GDM1 (cell line): ENCODE measurements around the gene SH3BP2.
A peak's percentile ranks its signal among the peaks of the same experiment; 100 is the strongest.

ENCODE experiments used
- DNase-seq: peaks from one replicate; lab custom pipeline; 2025; lab: John Stamatoyannopoulos, UW

The SH3BP2 gene

DNA sequence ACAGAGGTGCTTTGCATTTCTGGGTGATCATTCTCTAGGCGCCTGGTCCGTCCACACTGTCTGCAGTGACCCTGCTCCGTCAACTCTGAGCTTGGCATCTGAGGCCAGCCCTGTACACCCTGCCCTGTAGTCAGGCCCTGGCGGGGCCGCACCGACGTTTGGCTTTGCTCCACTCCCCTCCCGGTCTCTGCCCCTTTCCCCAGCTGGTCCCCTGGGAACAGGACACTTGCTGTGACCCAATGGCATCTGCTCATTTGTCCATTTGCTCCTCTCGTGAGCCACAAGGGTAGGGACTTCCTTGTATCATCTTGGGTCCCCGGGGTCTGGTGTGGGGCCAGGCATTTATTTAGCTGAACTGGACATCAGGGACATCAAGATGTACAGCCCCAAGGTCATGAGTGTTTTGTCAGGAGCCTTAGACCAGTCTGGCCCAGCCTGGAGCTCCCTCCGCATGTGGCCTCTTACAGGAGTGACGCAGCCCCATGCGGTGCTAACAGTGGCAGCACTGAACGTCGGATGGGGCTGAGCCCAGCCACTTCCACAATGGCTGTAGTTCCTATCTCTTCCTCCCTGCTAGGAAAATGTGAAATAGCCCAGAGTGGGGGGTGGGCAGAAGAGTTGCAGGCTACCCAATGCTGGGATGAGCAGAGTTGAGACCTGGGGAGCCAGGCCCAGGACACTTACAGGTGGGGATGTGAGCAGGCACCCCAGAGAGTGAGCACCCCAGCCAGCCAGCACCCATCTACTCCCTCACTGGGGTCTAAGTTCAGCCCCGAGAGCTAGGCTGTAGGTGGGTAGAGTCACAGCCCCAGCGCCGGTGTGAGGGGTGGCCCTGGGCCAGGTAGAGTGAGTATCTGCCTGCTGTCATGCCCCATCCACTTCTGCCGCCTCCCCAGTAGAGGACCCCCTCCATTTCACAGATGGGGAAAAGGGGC lies 2.0 kb upstream of the SH3BP2 start:
- DNase-seq, result no peak

DNA sequence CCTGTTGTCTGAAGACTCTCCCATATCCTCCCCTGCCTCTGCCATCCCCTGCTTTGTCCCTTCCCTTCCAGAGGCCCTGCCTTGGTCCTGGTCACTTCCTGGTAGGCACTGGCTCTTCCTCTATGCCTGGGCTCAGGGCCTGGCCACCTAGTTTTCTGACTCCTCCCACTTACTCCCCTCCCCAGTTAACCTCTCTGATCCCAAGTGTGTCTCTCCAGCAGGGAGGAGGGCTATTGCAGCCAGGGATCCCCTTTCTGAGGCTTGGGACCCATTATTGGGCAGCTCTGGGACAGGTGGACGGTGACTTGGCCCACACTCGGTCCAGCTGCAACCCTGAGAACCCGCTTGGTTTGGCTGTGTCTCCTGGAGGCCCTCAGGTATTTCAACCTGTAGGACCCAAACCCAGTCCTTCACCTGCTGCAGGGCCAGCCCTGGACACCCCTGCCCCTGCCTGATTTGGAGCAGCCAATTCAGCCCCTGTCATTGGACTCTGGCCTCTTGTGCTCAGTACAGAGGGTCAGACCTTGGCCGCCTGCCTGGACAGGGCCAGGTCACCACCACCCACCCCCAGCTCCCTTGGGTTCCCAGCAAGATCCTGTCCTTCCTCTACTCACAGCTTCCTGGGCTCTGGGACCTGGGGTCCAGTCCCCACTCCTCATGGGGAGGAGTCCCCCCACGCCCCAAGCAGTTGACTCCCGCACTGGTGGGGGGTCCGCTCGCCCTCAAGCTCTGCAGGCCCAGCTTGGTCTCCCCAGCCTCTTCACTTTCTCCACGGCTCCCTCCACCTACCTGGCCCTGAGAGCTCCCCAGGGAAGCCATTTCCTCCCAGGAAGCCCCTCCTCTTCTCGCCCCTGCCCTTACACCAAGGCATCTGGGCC lies 1.1 kb upstream of the SH3BP2 start:
- DNase-seq, result no peak

DNA sequence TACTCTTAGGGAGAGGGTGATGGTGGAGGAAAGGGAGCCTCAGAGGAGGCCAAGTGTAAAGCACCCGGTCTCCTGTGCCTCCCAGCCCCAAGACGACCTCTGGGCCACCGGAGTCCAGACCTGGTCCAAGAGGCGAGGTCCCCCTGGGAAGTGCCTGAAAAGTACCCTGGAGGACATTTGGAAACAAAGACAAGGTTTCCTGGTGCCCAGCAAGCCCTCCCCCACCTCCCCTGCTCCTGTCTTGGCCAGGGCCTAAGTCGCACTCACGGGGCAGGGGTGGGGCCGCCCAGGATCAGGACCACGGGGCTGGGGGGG lies 532 bp upstream of the SH3BP2 start:
- no peak for DNase-seq

DNA sequence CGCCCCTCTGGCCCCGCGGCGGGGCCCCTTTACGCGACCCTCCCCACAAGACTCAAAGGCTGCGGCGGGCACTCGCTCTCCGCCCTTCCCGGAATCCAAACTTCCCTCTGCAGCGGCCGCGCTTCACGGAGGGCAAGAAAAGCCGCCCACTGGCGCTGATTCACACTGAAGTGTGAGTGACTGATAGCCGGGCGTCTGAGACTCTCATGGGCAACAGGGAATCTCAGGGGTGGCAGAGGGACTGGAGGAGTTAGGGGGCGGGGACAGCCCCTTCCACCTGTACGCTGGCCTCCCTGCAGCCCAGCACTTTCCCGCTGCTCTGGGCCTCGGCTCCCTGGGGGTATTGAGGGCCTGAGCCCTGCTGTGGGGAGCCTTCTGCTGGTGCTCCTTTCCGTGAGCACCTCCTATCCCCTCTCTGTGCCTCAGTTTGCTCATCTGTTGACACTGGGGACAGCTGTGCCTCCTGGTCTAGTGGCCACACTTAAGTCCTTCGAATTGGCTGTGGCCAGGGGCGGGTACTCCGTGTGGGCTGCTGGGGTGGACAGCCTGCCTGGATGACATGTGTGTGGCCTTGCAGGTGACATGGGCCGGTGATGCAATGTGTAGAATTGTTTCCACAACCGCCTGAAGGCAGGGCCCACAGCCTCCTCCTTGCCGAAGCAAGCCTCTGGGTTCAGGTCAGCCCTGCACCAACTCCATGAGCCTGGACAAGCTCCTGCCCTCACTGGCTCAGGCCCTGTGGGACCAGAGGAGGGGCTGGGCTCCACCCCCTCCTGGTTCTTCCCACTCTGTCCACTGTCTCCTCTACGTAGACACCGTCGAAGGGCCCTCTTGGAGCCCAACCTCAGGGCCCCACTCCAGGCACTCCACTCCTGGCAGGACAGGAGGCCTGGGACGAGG lies 951 bp downstream of the SH3BP2 start:
- DNase-seq, result peak; percentile 25

DNA sequence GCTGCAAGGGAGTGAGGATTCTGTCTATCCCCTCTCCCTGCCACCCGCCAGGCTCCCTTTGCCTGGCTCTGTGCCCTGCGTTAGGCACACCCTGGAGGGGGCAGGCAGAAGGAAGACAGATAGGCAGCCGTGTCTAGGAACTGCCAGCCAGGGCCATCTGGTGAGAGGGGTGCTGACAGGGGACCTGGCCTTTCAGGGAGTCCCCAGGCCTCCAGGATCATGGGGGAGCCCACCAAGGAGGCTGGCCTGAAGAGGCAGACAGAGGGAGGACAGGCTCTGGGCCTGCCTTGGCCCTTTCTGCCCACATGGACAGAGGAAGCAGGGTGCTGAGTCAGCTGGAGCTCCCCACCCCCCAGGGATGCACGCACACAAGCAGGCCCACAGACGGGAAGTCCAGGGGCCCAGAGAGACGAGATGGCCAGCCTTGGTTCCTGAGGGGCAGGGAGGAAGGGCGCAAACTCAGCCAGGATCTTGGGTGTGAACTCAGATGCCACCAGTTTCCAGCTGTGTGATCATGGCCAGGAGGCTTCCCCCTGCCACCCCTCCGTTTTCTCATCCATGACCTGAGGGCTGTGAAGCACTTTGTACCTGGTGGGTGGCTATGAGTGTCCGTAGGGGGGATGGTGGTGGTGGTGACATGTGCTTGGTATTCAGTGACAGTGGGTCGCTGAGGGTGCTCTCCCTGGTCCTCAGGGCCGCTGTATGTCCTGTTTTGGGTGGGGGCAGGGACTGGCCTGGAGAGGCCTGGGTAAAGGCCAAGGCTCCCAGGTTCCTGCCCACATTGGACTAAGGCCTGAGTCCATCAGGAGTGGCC lies 1.8 kb downstream of the SH3BP2 start:
- DNase-seq, result no peak

DNA sequence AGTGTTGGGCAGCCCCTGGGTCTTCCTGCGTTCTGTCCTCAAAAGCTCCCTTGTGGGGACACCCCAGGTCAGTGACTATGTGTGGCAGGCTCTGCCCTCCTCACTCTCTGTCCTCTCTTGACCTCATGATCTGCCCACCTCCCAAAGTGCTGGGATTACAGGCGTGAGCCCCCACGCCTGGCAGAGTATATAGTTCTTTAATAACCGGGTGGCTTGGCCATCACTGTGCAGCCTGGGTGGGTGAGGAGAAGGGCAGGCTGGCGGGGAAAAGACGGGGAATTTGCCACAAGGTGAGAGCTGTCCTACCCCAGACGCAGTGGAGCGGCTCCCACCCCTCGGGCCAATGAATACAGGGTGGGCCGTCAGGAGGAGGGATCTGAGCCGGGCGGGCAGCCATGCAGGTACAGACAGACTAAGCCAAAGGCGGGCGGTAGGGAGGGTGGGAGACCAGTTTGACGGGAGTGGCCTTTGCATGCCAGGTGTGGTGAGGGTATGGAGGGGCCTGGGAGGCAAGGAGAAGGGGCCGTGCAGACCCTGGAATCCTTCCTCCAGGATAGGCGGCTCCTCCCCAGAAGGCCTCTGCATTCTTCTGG lies 2.5 kb downstream of the SH3BP2 start:
- no peak for DNase-seq

DNA sequence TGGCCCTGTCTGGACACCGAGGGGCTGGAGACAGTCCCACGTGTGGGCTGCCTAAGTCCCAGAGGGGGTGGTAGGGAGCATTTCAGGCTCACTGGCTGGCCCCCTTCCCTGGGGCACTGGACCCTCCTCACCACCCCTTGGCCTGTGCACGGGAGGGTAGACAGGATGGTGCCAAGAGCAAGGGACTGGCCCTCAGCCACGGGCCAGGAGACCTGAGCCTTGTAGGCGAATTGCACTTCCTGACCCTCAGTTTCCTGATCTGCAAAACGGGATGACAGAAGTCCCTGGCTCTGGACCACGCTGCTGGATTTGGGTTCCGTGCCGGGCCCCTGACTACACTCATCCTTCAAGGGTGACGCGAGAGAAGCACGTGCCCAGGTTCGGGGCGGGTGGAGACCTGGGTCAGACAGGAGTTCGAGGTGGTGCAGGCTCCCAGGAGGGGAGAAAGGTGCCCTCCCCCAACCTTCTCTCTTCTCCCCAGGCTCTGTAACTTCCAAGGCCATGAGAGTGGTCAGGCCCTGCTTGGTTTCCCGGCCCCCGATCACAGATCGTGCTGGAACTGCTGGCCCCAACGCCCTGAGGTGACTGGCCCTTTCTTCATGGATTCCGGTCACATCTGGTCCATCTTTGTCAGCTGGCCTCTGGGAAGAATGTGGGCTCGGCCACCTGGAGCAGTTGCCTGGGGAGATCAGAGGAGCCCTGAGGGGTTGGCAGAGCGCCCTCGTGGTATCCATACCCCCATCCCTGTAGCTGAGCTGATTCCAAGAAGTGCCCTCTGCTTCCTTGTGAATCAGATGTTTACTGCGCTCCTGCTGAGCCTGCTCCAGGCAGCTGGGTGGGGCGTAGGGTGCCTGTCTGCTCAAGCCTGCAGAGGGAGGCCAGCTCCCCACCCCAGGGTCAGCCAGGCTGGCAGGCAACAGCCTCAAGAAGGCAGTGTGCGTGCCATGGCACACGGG lies 3.3 kb downstream of the SH3BP2 start:
- DNase-seq, result no peak

DNA sequence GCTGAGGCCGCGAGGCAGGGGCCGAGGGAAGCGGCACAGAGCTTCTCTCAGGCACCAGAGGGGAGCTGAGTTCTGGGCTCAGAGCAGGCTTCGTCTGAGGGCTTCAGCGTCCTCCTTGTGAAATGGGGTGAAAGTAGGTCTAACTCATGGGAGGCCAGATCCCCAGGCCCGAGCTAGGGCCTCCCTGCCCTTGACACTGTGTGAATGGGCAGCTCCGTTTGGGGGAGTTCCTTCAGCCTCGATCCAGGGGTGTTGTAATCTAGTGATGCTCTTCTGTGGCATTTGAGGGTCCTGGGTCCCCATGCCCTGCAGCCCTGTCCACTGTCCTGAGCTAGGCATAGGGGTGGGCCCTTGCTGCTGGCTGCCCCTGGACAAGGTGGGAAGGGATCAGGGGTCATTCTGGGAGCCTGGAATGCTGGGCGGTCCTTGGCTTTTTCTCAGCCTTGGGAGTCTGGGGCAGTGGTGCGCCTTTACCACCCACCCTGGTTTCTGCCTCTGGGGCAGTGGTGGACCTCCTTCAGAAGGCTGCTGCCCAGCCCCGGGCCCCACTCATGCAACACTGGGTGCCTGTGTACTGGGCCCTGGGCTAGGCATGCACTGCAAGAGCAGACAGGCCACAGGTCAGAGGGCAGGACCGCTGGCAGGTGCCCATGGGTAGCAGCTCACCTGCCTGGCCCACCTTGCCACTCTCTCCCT lies 4.1 kb downstream of the SH3BP2 start:
- no peak for DNase-seq

DNA sequence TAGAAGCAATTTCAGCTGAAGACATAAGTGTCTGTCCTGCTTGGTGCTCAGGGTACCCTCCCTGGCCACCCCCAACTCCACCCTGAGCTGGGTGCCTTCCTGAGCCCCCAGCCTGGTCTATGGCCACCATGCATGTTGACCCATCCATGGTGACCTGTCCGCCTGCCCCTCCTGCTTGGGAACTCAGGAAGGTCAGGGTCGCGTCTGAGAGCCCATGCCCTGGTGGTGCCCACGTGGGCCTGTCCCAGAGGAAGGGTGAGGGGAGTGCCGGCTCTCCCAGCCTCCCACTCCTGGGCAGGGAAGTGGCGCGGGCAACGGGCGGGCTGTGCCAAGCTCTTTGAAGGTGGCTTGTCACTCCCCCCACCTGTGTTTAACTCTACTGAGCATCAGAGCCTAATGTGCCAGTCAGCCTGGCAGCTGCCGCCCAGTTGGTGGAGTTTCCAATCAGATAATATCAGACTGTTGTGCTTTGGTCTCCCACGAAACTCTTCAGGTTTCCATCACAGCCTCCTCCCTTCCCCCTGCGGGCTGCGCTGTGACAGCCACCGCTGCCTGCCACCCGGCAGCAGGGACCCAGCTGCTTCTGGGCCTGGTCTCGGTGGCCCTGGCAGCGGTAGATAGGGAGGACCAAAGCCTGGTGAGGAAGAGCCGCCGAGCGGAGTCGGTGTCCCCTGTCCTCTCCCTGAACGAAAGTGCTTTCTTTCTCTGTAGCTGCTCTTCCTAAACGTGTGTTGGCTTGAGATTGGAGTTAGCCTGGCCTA lies 4.8 kb downstream of the SH3BP2 start:
- DNase-seq, result no peak

DNA sequence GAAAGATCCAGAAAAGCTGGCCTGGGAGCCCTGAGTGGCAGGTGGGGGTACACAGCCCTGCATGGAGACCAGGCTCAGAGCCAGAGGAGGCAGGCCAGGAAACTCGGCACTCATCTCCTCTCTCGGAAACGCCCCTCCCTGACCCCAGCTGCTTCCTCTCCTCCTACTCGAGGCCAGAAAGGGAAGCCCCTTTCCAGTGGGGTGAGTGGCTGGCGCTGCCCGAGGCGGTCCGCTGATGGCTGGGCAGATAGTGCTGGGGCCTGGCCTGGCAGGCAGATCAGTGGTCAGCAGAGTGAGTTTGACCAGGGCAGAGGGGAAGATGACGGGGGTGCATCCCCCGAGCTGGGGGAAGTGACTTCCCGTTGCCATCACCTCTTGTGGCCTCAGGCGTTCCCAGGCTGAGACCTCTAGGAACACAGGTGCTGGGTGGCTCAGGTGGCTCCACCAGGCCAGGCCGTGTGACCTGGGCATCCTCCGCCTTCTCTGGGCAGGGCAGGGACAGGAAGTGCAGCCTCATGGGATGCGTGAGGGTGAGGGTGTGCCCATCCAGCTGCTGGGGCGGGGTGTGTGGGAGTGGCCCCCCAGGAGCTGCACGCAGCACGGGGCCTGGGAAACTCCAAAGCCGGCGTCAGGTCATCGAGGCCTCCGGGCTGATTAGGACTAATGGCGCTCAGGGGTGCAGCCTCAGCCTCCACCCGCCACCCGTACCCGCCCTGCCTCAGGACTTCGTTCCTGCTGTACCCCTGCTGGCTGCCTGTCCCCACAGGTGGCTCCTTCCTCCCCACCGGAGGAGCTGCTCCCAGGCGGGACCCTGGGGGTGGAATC lies 5.7 kb downstream of the SH3BP2 start:
- DNase-seq, result peak; percentile 74

DNA sequence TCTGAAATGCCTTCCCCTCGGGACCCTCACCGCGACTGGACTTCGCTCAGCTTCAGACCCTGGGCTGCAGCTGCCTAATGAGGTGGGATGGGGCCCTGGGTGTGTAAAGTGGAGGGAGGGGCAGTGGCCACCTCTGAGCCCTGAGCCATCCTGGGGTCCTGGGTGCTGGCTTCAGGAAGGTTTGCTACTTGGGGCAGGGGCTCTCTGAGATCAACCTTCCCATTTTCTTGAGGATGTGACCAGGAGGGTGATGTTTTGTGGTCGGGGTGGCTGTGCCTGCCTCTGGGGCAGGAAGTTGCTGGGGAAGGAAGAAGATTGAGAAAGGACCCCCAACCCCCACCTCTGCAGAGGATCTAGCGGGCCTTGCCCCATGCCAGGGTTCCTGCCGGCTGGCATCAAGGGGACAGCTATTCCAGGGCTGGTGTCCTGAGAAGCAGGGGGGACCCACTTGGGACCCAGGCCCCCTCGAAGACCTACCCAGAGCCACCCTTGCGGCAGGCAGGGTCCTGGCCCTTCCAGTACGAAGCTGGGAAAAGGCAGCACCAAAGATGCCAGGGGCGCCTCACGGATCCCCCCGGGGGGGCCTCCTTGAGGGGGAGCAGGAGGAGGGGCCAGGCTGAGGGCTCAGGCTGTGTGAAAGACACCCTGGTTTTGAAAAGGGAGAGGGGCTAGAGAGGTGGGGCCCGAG lies 6.5 kb downstream of the SH3BP2 start:
- DNase-seq, result peak; percentile 51

DNA sequence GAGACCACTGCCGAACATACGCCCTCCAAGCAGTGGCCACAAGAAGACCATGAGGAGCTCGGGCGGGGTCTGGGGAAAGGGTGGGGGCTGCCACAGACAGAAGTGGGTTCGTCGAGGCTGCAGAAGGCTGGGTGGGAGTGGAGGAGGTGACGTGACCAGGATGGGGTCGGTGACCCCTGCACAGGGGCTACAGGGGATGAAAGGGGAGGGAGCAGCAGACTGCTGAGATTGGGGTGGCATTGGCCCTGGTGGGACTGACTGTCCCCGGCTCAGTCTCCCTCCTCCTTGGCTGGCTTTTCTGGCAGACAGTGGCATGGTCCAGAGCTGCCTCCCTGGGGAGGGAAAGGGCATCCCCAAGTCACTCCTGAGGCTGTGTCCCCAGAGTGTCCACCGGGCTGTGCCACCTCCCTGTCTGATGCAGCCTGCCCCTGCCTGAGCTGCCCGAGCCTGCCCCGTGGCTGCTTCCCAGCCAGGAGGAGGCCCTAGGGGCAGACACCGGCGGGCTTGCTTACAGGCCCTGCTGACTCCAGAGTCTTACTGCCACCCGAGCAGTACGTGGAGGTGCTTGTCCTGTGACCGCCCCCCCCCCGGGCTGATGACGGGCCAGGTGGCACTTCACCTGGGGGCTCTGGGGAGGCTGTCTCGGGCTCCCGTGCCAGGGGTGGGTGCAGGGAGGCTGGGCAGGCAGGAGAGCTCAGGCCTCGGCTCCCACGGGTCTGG lies 7.2 kb downstream of the SH3BP2 start:
- DNase-seq, result no peak

DNA sequence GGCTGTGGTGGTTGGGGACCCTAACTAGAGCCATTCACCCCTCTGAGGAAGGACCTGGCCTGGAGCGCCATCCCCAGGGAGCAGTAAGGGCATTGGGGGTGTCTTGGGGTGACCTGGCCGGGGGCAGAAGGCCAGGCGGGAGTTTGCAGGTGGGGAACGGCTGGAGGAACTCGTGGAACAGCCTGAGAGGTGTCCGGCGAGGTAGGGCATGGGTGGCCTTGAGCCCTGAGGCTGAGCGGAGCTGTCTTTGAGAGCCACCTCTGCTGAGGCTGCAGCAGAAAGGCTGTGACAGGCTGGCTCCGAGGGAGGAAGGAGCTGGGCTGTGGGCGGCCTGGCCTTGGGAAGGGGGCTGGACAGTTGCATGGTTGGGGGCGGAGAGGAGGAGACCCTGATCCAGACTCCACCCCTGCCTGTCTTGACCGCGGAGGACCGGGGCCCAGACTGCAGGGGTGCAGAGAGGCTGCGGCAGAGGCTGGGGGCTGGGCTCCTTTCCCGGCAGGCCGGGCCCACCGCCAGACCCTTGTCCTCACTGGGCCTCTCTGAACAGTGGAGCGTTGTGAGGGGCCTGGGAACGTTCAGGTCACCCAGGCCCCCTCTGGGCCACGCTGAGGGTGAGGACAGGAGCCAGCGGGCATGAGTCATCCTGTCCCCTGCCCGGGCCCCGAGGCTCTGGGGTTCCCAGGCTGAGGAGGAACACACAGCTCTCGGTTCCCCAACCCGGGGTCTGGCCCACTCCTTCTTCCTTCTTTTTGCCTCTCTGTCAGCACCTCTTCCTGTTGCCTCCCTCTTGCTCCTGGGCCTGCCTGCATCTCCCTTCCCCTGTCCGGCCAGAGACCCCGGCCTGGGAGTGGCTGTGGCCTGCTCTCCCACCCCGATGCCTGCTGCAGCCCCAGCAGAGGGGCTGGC lies 8.1 kb downstream of the SH3BP2 start:
- peak; percentile 83 for DNase-seq

DNA sequence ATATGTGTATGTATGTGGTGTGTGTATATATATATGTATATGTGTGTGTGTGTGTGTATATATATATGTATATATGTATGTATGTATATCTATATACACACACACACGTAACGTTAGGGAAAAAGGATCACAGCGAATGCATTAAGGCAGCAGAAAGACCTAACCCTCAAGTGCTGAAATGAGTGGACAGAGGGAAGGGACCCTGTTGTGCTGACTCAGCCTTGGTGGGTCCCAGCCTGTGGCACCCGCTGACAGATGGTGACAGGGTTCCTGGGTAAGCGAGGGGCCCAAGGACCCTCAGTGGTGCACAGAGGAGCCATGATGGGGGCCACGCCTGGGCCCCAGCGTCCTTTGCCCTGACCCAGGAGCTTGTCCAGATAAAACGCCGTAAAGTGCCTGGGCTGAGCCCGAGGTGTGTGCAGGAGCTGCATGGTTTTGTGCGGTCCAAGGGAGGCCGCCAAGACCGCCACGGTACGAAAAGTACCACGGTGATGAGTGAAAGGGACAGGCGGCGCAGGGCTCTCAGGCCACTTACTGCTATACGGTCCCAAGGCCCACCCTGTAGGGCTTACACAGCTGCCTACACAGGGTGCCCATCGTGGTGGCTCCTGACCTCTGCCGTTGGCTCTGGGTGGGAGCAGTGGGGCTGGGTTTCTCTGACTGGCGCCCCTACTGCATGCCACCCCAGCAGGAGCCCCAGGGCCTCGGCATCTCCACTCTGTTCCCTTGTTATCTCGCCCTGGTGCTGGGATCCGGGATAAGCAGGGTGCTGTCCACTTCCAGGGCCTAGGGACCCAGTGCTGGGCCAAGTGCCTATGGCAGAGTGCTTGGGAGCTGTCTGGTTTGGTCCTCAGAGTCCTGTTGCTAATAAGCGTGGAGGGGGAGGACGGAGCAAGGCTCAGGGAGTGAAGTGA lies 10.0 kb downstream of the SH3BP2 start:
- no peak for DNase-seq
